K562 (cell line): ENCODE results near the gene MAD2L1. TPM values are rescaled to one million over a fixed set of nuclear protein-coding genes. Genes with fewer than 3 reads are reported as not detected.

Experiments used
- ATF1 ChIP-seq, 2 experiments: fragments of 450-650 bp in 1 of 2; IDR thresholded peaks; 2 replicates each; pipeline ENCODE4 v1.6.1; 2016; ENCODE audit warnings: missing compliant biosample characterization in 1 of 2, missing genetic modification characterization in 1 of 2
- EZH2 ChIP-seq: IDR thresholded peaks from 2 replicates; pipeline ENCODE4 v1.6.1; 2012; ENCODE audit warnings: low read depth, mild to moderate bottlenecking, inconsistent platforms, low read length, borderline replicate concordance
- KHSRP ChIP-seq: fragments of 450-650 bp; IDR thresholded peaks from 2 replicates; pipeline ENCODE4 v1.6.1; 2017
- ZNF79 ChIP-seq: fragments of 250-450 bp; sonication (Bioruptor Pico); IDR thresholded peaks from 2 replicates; pipeline ENCODE4 v1.4.0; 2020; ENCODE audit warnings: low read depth, mild to moderate bottlenecking, moderate library complexity
- polyA plus RNA-seq, 8 experiments: library from polyadenylated mRNA; depleted of rRNA in 4 of 8; stranded (reverse) in 5 of 8; unstranded in 3 of 8; fragments of >200 nt; fragmentation: Nextera tagmentation in 2 of 8; fragmentation: Illumina TruSeq in 1 of 8; extraction: Ambion mirVana in 2 of 8; extraction: Trizol in 1 of 8; gene quantifications; 2 replicates each; pipeline versions ENCODE4 v1.2.1 to v1.2.3, GENCODE V29; 2011 to 2014; ENCODE audit warnings: inconsistent platforms in 1 of 8, missing spikeins in 1 of 8
- total RNA-seq, 7 experiments: library from RNA; depleted of rRNA in 6 of 7; stranded (reverse); fragments of >200 nt in 6 of 7; fragmentation: Illumina TruSeq in 2 of 7; extraction: Trizol in 2 of 7; gene quantifications; 2 replicates each; pipeline versions ENCODE4 v1.2.1 to v1.2.3, GENCODE V29; 2011 to 2021; ENCODE audit warnings: low replicate concordance in 1 of 7
- TF ChIP-seq, protein P1 (sequence below): fragments of 250-450 bp; sonication (Bioruptor Pico); IDR thresholded peaks from 2 replicates; pipeline ENCODE4 v1.4.0; 2020; ENCODE audit warnings: mild to moderate bottlenecking, moderate library complexity
- TF ChIP-seq, protein P2 (sequence below), 2 experiments: fragments of 450-650 bp; conservative IDR thresholded peaks; 2 replicates each; pipeline ENCODE4 v1.6.1; 2017; ENCODE audit warnings: mild to moderate bottlenecking in 2 of 2, moderate library complexity in 2 of 2
- TF ChIP-seq, protein P3 (sequence below): sonication (generic); formaldehyde crosslinking; IDR thresholded peaks from 2 replicates; pipeline ENCODE4 v1.8.1; 2022; ENCODE audit warnings: missing genetic modification reagents

MAD2L1 gene
- total and polyA plus RNA-seq, 9 of the 15 experiments (the other 6 are each of a cell fraction or from before 2014, with no cell fraction given), result 75.0 to 494 (median 129) TPM

DNA sequence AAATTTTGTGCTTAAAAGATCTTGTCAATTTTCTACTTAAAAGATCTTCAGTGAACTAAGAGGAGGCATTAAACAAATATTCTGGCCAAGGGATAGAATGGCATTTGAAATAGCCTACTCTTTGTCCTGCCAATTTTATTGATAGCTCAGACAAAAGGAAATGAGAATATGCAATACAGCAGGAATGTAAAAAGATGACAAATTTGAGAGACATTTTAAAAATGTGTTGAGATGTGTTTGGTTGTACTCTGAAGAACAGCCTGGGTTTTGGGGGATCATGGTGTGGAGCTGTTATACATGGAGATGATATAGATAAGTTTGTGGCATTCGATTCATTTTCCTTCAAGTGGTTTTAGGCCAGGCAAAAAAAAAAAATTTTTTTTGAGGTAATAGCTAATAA, 11.6 kb upstream of the MAD2L1 start (continued):
- TF ChIP-seq ATF1 (CRISPR knock-in tag; IDR thresholded peaks at IDR 0.05) (no peak), ATF1 (tag; IDR thresholded peaks at IDR 0.05) (no peak), KHSRP (no peak), EZH2 (no peak), ZNF79 (no peak)
- TF ChIP-seq, protein P1, sequence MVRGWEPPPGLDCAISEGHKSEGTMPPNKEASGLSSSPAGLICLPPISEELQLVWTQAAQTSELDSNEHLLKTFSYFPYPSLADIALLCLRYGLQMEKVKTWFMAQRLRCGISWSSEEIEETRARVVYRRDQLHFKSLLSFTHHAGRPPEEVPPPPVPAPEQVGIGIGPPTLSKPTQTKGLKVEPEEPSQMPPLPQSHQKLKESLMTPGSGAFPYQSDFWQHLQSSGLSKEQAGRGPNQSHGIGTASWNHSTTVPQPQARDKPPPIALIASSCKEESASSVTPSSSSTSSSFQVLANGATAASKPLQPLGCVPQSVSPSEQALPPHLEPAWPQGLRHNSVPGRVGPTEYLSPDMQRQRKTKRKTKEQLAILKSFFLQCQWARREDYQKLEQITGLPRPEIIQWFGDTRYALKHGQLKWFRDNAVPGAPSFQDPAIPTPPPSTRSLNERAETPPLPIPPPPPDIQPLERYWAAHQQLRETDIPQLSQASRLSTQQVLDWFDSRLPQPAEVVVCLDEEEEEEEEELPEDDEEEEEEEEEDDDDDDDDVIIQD (CRISPR knock-in tag), result no peak
- TF ChIP-seq, protein P2, sequence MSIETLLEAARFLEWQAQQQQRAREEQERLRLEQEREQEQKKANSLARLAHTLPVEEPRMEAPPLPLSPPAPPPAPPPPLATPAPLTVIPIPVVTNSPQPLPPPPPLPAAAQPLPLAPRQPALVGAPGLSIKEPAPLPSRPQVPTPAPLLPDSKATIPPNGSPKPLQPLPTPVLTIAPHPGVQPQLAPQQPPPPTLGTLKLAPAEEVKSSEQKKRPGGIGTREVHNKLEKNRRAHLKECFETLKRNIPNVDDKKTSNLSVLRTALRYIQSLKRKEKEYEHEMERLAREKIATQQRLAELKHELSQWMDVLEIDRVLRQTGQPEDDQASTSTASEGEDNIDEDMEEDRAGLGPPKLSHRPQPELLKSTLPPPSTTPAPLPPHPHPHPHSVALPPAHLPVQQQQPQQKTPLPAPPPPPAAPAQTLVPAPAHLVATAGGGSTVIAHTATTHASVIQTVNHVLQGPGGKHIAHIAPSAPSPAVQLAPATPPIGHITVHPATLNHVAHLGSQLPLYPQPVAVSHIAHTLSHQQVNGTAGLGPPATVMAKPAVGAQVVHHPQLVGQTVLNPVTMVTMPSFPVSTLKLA (conservative IDR thresholded peaks at IDR 0.05), result no peak
- TF ChIP-seq, protein P3, sequence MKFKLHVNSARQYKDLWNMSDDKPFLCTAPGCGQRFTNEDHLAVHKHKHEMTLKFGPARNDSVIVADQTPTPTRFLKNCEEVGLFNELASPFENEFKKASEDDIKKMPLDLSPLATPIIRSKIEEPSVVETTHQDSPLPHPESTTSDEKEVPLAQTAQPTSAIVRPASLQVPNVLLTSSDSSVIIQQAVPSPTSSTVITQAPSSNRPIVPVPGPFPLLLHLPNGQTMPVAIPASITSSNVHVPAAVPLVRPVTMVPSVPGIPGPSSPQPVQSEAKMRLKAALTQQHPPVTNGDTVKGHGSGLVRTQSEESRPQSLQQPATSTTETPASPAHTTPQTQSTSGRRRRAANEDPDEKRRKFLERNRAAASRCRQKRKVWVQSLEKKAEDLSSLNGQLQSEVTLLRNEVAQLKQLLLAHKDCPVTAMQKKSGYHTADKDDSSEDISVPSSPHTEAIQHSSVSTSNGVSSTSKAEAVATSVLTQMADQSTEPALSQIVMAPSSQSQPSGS, result no peak
